Spinal cord (tissue), 10 donors: ENCODE results near the gene PIM2. TPM values are rescaled to one million over a fixed set of nuclear protein-coding genes. Genes with fewer than 3 reads are reported as not detected.

Experiments
- DNase-seq, 6 donors: peaks; one replicate each; pipeline versions ENCODE4 v3.0.0 to v3.0.0-alpha.2; 2013 to 2015; ENCODE audit warnings: low spot score in 6 of 6, low read depth in 4 of 6
- H3K27ac ChIP-seq: one replicate; pipeline ENCODE4 v1.5.1; 2013; ENCODE audit warnings: low read depth, low read length, control low read depth
- H3K27me3 ChIP-seq: one replicate; pipeline ENCODE4 v1.6.1; 2013; ENCODE audit warnings: low read length; ENCODE audit not compliant: control insufficient read depth, insufficient read depth
- H3K36me3 ChIP-seq: one replicate; pipeline ENCODE4 v1.6.1; 2013; ENCODE audit warnings: low read length; ENCODE audit not compliant: control insufficient read depth, insufficient read depth
- H3K4me1 ChIP-seq: one replicate; pipeline ENCODE4 v1.6.1; 2013; ENCODE audit warnings: low read length; ENCODE audit not compliant: control insufficient read depth, insufficient read depth
- H3K4me3 ChIP-seq: one replicate; pipeline ENCODE4 v1.5.1; 2013; ENCODE audit warnings: low read depth, low read length, control low read depth
- H3K9me3 ChIP-seq: one replicate; pipeline ENCODE4 v1.6.1; 2013; ENCODE audit warnings: low read length; ENCODE audit not compliant: control insufficient read depth, insufficient read depth
- WGBS: methylation state at CpG from one replicate; pipeline ENCODE4 v1.1.5; 2013; ENCODE audit warnings: missing lambda C conversion rate; ENCODE audit not compliant: insufficient coverage; 5-methylcytosine and 5-hydroxymethylcytosine counted together
- long read RNA-seq, 4 donors: transcript quantifications; one replicate each; lab custom pipeline, GENCODE V29; 2026
- polyA plus RNA-seq, 2 donors: library from polyadenylated mRNA; unstranded; fragments of 120-200 nt; gene quantifications; one replicate each; pipeline ENCODE4 v1.2.1, GENCODE V29; 2013; ENCODE audit not compliant: insufficient read length in 2 of 2
- total RNA-seq, 2 donors: library from RNA; depleted of rRNA in 1 of 2; stranded (reverse); fragments of 120-200 nt in 1 of 2; fragments of >200 nt in 1 of 2; gene quantifications; one replicate each; pipeline versions ENCODE4 v1.2.3 to v1.2.4, GENCODE V29; 2013 to 2014
- donor health status: healthy.

The PIM2 gene
- total RNA-seq, result 10 to 100 TPM; 10.3 to 10.5 TPM
- polyA plus RNA-seq, result 10 to 100 TPM; 11.9 to 13.1 TPM
- long read RNA-seq, donor 1, partial matches to known transcripts, result 0 of 3 reads
- long read RNA-seq, donor 1, other reads (novel, unspliced or antisense), result 0 of 3 reads
- long read RNA-seq, donor 2, partial matches to known transcripts, result 0 of 4 reads
- long read RNA-seq, donor 2, other reads (novel, unspliced or antisense), result 0 of 4 reads
- long read RNA-seq, donor 3, result 0 reads
- long read RNA-seq, donor 4, partial matches to known transcripts, result 0 of 3 reads
- long read RNA-seq, donor 4, other reads (novel, unspliced or antisense), result 0 of 3 reads

GRCh38 chrX:48918643-48919340, at the start of gene PIM2:
PIM2 (minus strand) TSS chrX:48919024; CDS start chrX:48918834, 190 bp downstream.
- Histone ChIP-seq H3K9me3 (no peaks in the 10 kb centered on the region), H3K4me3 (peak within 1 kb of the TSS; percentile 64), H3K27me3 (no peaks in the 10 kb centered on the region), H3K4me1 (peaks cover 16% of the 10 kb centered on the region), H3K27ac (peak within 1 kb of the TSS; percentile 81), H3K36me3 (peaks cover 29% of the 10 kb centered on the region)
- WGBS, result 24% methylated on average over 46 of the region's 55 CpGs
- peak in 5 of 6 donors; percentile 60 to 97 (median 79) for DNase-seq

- WGBS, result 80% methylated on average over 1 of the region's 1 CpG
Observed at GRCh38 chrX:48968377-48968776, 49.6 kb upstream of the PIM2 start.

GRCh38 chrX:48966796-48967579, 48.2 kb upstream of the PIM2 start:
- Histone ChIP-seq H3K4me3 (no peak overlapping the region), H3K4me1 (peaks cover 10% of the 10 kb centered on the region), H3K27ac (no peak overlapping the region), H3K36me3 (peaks cover 12% of the 10 kb centered on the region), H3K27me3 (no peaks in the 10 kb centered on the region), H3K9me3 (no peaks in the 10 kb centered on the region)
- WGBS, result 84% methylated on average over 10 of the region's 15 CpGs
- DNase-seq, result no peak

More at GRCh38 chrX:48968377-48968776, 49.6 kb upstream of the PIM2 start:
- Histone ChIP-seq H3K4me1 (peaks cover 15% of the 10 kb centered on the region), H3K27me3 (no peaks in the 10 kb centered on the region), H3K27ac (no peak overlapping the region), H3K9me3 (no peaks in the 10 kb centered on the region), H3K4me3 (no peak overlapping the region), H3K36me3 (peaks cover 9% of the 10 kb centered on the region)
- DNase-seq, result no peak

- no peaks in the 10 kb centered on the region for H3K9me3 ChIP-seq
- no peaks in the 10 kb centered on the region for H3K27me3 ChIP-seq
- 88% methylated on average over 14 of the region's 14 CpGs for WGBS
- H3K4me3 ChIP-seq, result no peak overlapping the region
- peaks cover 15% of the 10 kb centered on the region for H3K36me3 ChIP-seq
- no peak overlapping the region for H3K27ac ChIP-seq
- H3K4me1 ChIP-seq, result no peaks in the 10 kb centered on the region
- no peak for DNase-seq
Observed at GRCh38 chrX:48965959-48966358, 47.1 kb upstream of the PIM2 start.

- no peak for DNase-seq
- H3K27me3 ChIP-seq, result no peaks in the 10 kb centered on the region
- WGBS, result 28% methylated on average over 4 of the region's 5 CpGs
- peak overlapping the region; percentile 10 for H3K27ac ChIP-seq
- H3K9me3 ChIP-seq, result no peaks in the 10 kb centered on the region
- no peak overlapping the region for H3K4me3 ChIP-seq
- peaks cover 9% of the 10 kb centered on the region for H3K36me3 ChIP-seq
- H3K4me1 ChIP-seq, result peaks cover 2% of the 10 kb centered on the region
Observed at GRCh38 chrX:48961585-48962091, 42.8 kb upstream of the PIM2 start.

GRCh38 chrX:48960291-48960690, 41.5 kb upstream of the PIM2 start:
- H3K4me3 ChIP-seq, result no peak overlapping the region
- no peak for DNase-seq
- H3K9me3 ChIP-seq, result no peaks in the 10 kb centered on the region
- H3K27me3 ChIP-seq, result no peaks in the 10 kb centered on the region
- peaks cover 12% of the 10 kb centered on the region for H3K36me3 ChIP-seq
- 63% methylated on average over 2 of the region's 2 CpGs for WGBS
- no peak overlapping the region for H3K27ac ChIP-seq
- peaks cover 13% of the 10 kb centered on the region for H3K4me1 ChIP-seq

- H3K27me3 ChIP-seq, result no peaks in the 10 kb centered on the region
- 37% methylated on average over 20 of the region's 21 CpGs for WGBS
- no peaks in the 10 kb centered on the region for H3K9me3 ChIP-seq
- H3K36me3 ChIP-seq, result peaks cover 21% of the 10 kb centered on the region
- peak overlapping the region; percentile 95 for H3K27ac ChIP-seq
- peak overlapping the region; percentile 60 for H3K4me3 ChIP-seq
- peaks cover 22% of the 10 kb centered on the region for H3K4me1 ChIP-seq
- DNase-seq, result peak in 1 of 6 donors; percentile 49
Observed at GRCh38 chrX:48958635-48959094, 39.8 kb upstream of the PIM2 start.

GRCh38 chrX:48957827-48958634, 39.2 kb upstream of the PIM2 start:
- H3K4me3 ChIP-seq, result peak overlapping the region; percentile 60
- peaks cover 24% of the 10 kb centered on the region for H3K4me1 ChIP-seq
- peak overlapping the region; percentile 95 for H3K27ac ChIP-seq
- no peaks in the 10 kb centered on the region for H3K9me3 ChIP-seq
- DNase-seq, result peak; percentile 83 to 99 (median 90)
- H3K27me3 ChIP-seq, result no peaks in the 10 kb centered on the region
- WGBS, result 25% methylated on average over 65 of the region's 66 CpGs
- H3K36me3 ChIP-seq, result peaks cover 22% of the 10 kb centered on the region
